Body of pancreas (tissue), 4 donors: ENCODE data around the gene NKD2.

Experiments
- CTCF ChIP-seq, 7 experiments: fragments of 450-650 bp in 4 of 7; fragments of 200-600 bp in 3 of 7; sonication (generic) in 3 of 7; IDR thresholded peaks; one replicate each; pipeline ENCODE4 v1.5.1; 2016 to 2019; ENCODE audit warnings: antibody characterized with exemption in 7 of 7
- POLR2A ChIP-seq, 3 donors: fragments of 450-650 bp; IDR thresholded peaks; one replicate each; pipeline ENCODE4 v1.6.1; 2016; ENCODE audit warnings: antibody characterized with exemption in 3 of 3, mild to moderate bottlenecking in 2 of 3

GRCh38 chr5:1048861-1049838 is 40.5 kb downstream of the NKD2 start:
- no peak for TF ChIP-seq CTCF (IDR thresholded peaks at IDR 0.05)
- no peak for TF ChIP-seq POLR2A (IDR thresholded peaks at IDR 0.05)
